ENCODE results near the gene GTPBP10. TPM values are rescaled to one million over a fixed set of nuclear protein-coding genes. Genes with fewer than 3 reads are reported as not detected.
A peak's percentile ranks its signal among the peaks of the same experiment; 100 is the strongest.

Gene GTPBP10
- total RNA-seq, 3 donors from 2014 or later, result 24.9 to 27.8 (median 26.0) TPM

- ATAC-seq, result no peak
- intact Hi-C loops (cut with DNase I, micrococcal nuclease), result no loop called here
- no peak for DNase-seq
- no peak overlapping the region for H3K4me3 ChIP-seq
- no peaks in the 10 kb centered on the region for H3K36me3 ChIP-seq (ENCODE audit: low read depth)
- no peaks in the 10 kb centered on the region for H3K9me3 ChIP-seq
- no peaks in the 10 kb centered on the region for H3K4me1 ChIP-seq (ENCODE audit: low read depth)
- TF ChIP-seq CTCF (IDR thresholded peaks at IDR 0.05), result no peak
Observed at GRCh38 chr7:90421651-90422050, 75.1 kb downstream of the GTPBP10 start.

GRCh38 chr7:90424720-90425119 is 78.2 kb downstream of the GTPBP10 start:
- H3K4me1 ChIP-seq (ENCODE audit: low read depth), result no peaks in the 10 kb centered on the region
- no peaks in the 10 kb centered on the region for H3K9me3 ChIP-seq
- DNase-seq, result no peak
- no peak overlapping the region for H3K4me3 ChIP-seq
- TF ChIP-seq CTCF (IDR thresholded peaks at IDR 0.05), result no peak
- H3K36me3 ChIP-seq (ENCODE audit: low read depth), result no peaks in the 10 kb centered on the region
- ATAC-seq, result no peak
- intact Hi-C loops (cut with DNase I, micrococcal nuclease), result no loop called here

- peak; percentile 98 for ATAC-seq
- Histone ChIP-seq H3K36me3 (ENCODE audit: low read depth) (no peaks in the 10 kb centered on the region), H3K9me3 (no peaks in the 10 kb centered on the region), H3K4me3 (no peak overlapping the region), H3K4me1 (ENCODE audit: low read depth) (no peaks in the 10 kb centered on the region)
- DNase-seq, result no peak
- intact Hi-C loops (cut with DNase I, micrococcal nuclease), result no loop called here
- no peak for TF ChIP-seq CTCF (IDR thresholded peaks at IDR 0.05)
Observed at GRCh38 chr7:90425376-90425775, 78.9 kb downstream of the GTPBP10 start.

- TF ChIP-seq CTCF (IDR thresholded peaks at IDR 0.05), result no peak
- intact Hi-C loops (cut with DNase I, micrococcal nuclease), result no loop called here
- Histone ChIP-seq H3K4me3 (no peak overlapping the region), H3K4me1 (ENCODE audit: low read depth) (no peaks in the 10 kb centered on the region), H3K36me3 (ENCODE audit: low read depth) (no peaks in the 10 kb centered on the region), H3K9me3 (peaks cover 9% of the 10 kb centered on the region)
- DNase-seq (no peak), ATAC-seq (no peak)
Observed at GRCh38 chr7:90430614-90431460, 84.3 kb downstream of the GTPBP10 start.

GRCh38 chr7:90432752-90433151 is 86.2 kb downstream of the GTPBP10 start:
- intact Hi-C loops (cut with DNase I, micrococcal nuclease), result no loop called here

More at GRCh38 chr7:90432752-90433151, 86.2 kb downstream of the GTPBP10 start:
- TF ChIP-seq CTCF (IDR thresholded peaks at IDR 0.05), result no peak
- Histone ChIP-seq H3K9me3 (peaks cover 9% of the 10 kb centered on the region), H3K36me3 (ENCODE audit: low read depth) (no peaks in the 10 kb centered on the region), H3K4me1 (ENCODE audit: low read depth) (no peaks in the 10 kb centered on the region), H3K4me3 (no peak overlapping the region)
- DNase-seq (no peak), ATAC-seq (no peak)
